MCF 10A (cell line): ENCODE results near the gene DNAH12. TPM values are rescaled to one million over a fixed set of nuclear protein-coding genes. Genes with fewer than 3 reads are reported as not detected.
"Not testable (repeated sequence)": the region's sequence is repeated elsewhere in the genome, so short reads cannot be mapped to it uniquely, and the experiment has no call there.

Source experiments
- BruUV-seq: library from RNA; stranded (reverse); fragments of 400-500 nt; replicated peaks from 2 replicates; lab custom pipeline; 2021; lab: Mats Ljungman, UMichigan
- CTCF ChIA-PET: fragments of 300-600 bp; sonication (Branson Sonifier 250); formaldehyde crosslinking; extraction: SDS; loops from one replicate; lab custom pipeline; 2021; ENCODE audit warnings: antibody characterized with exemption, inconsistent platforms; lab: Yijun Ruan, JAX
- POLR2A ChIA-PET: fragments of 300-600, 350-650 bp; sonication (Branson Sonifier 250); formaldehyde crosslinking; extraction: SDS; loops from one replicate; lab custom pipeline; 2020; ENCODE audit warnings: antibody characterized with exemption, inconsistent platforms; lab: Yijun Ruan, JAX
- DNase-seq: peaks from one replicate; pipeline ENCODE4 v3.0.0-alpha.2; 2018; ENCODE audit not compliant: unreplicated experiment
- H3K27ac Mint-ChIP-seq: one replicate; pipeline ENCODE4 v1.8.0; 2022; ENCODE audit warnings: mild to moderate bottlenecking, low read depth, mixed read lengths; ENCODE audit not compliant: unreplicated experiment
- H3K27me3 Mint-ChIP-seq: one replicate; pipeline ENCODE4 v1.8.0; 2022; ENCODE audit warnings: mixed read lengths; ENCODE audit not compliant: insufficient read depth, unreplicated experiment
- H3K36me3 Mint-ChIP-seq: one replicate; pipeline ENCODE4 v1.8.0; 2022; ENCODE audit warnings: mild to moderate bottlenecking, moderate library complexity, mixed read lengths; ENCODE audit not compliant: insufficient read depth, unreplicated experiment
- H3K4me1 Mint-ChIP-seq: one replicate; pipeline ENCODE4 v1.8.0; 2022; ENCODE audit warnings: mixed read lengths; ENCODE audit not compliant: insufficient read depth, unreplicated experiment
- H3K4me3 Mint-ChIP-seq: one replicate; pipeline ENCODE4 v1.8.0; 2022; ENCODE audit warnings: mild to moderate bottlenecking, moderate library complexity, mixed read lengths; ENCODE audit not compliant: unreplicated experiment
- H3K9me3 Mint-ChIP-seq: one replicate; pipeline ENCODE4 v1.8.0; 2022; ENCODE audit warnings: mixed read lengths; ENCODE audit not compliant: unreplicated experiment
- intact Hi-C: fragments of 100-400 bp; cut with micrococcal nuclease; formaldehyde crosslinking; loops from 2 replicates; pipeline ENCODE4 v1.14.1; 2022
- total RNA-seq: library from RNA; stranded (reverse); gene quantifications from 2 replicates; pipeline ENCODE4 v1.2.3, GENCODE V29; 2022
- TF ChIP-seq, protein P1 (sequence below): fragments of 200-600 bp; IDR thresholded peaks from one replicate; pipeline ENCODE4 v1.8.0; 2022; ENCODE audit warnings: antibody characterized with exemption, mild to moderate bottlenecking; ENCODE audit not compliant: unreplicated experiment

DNAH12 gene
- total RNA-seq, 1 experiment from 2014 or later = 0.58 TPM

DNA sequence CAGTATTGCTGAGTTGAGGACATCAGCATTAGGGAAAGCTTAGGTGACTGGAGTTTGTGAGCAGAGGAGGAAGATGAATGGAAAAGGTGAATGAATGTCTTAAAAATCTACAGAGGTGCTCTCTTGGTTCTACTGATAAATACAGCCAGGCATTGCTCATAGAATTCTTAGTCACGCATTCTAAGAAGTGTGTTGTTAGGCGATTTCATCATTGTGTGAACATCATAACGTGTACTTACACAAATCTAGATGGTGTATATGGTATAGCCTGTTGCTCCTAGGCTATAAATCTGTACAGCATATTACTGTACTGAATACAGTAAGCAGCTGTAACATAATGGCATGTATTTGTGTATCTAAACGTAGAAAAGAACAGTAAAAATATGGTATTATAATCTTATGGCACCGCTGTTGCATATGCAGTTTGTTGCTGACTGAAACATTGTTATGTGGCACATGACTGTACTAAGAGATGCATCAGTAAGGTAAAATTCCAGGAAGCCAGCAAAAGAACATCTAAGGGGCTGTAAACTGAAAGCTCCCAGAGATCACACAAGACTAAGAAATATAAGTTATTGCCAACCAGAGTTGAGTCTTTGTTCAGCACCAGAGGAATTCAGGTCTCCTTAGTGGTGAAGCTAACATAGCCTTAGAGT is 208.7 kb downstream of the DNAH12 start:
- CTCF ChIA-PET = interaction anchor here (0.5 kb wide), 1 partner anchor 865 kb away, joined by 3 read pairs; no protein-coding TSS in a partner anchor
- Mint-ChIP-seq H3K27ac (no peak overlapping the region), H3K4me1 (peaks cover 6% of the 10 kb centered on the region), H3K4me3 (no peak overlapping the region), H3K36me3 (no peaks in the 10 kb centered on the region), H3K9me3 (no peaks in the 10 kb centered on the region), H3K27me3 (peaks cover 29% of the 10 kb centered on the region)
- peak; percentile 4 for DNase-seq
- POLR2A ChIA-PET = no interaction called here
- TF ChIP-seq, protein P1, sequence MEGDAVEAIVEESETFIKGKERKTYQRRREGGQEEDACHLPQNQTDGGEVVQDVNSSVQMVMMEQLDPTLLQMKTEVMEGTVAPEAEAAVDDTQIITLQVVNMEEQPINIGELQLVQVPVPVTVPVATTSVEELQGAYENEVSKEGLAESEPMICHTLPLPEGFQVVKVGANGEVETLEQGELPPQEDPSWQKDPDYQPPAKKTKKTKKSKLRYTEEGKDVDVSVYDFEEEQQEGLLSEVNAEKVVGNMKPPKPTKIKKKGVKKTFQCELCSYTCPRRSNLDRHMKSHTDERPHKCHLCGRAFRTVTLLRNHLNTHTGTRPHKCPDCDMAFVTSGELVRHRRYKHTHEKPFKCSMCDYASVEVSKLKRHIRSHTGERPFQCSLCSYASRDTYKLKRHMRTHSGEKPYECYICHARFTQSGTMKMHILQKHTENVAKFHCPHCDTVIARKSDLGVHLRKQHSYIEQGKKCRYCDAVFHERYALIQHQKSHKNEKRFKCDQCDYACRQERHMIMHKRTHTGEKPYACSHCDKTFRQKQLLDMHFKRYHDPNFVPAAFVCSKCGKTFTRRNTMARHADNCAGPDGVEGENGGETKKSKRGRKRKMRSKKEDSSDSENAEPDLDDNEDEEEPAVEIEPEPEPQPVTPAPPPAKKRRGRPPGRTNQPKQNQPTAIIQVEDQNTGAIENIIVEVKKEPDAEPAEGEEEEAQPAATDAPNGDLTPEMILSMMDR = no peak
- TSS peak; percentile 12 for BruUV-seq
- intact Hi-C loops = no loop called here

DNA sequence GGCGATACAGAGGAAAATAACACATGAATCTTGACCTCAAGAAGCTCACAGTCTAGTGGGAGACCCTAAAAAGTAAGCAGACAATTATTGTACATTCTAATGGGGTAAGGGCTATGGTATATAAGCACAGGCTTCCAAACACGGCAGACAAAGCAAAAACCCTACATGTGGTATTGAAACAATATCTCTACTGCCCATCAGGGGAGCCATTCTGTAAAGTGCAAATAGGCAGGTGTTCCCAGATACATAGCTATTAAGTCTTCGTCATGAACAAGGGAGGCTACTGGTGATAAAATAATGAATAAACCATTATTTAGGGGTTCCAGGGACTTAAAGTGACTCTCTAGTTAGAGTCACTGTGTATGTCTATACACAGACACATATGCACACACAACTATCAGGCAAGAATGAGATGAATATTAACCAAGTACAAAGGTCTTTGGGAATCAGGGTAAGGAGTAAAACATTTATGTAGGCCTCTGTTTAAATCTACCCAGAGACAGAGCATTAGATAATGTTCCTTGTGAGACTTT is 213.0 kb downstream of the DNAH12 start:
- Mint-ChIP-seq H3K9me3 (no peaks in the 10 kb centered on the region), H3K27me3 (peaks cover 16% of the 10 kb centered on the region), H3K36me3 (no peaks in the 10 kb centered on the region), H3K4me1 (peaks cover 6% of the 10 kb centered on the region), H3K4me3 (no peak overlapping the region), H3K27ac (no peak overlapping the region)
- CTCF ChIA-PET = interaction anchor here (0.7 kb wide), 1 partner anchor 101 kb away, joined by 3 read pairs; no protein-coding TSS in a partner anchor
- no TSS peak for BruUV-seq
- TF ChIP-seq, protein P1 = no peak
- DNase-seq = no peak
- intact Hi-C loops = no loop called here
- POLR2A ChIA-PET = no interaction called here

DNA sequence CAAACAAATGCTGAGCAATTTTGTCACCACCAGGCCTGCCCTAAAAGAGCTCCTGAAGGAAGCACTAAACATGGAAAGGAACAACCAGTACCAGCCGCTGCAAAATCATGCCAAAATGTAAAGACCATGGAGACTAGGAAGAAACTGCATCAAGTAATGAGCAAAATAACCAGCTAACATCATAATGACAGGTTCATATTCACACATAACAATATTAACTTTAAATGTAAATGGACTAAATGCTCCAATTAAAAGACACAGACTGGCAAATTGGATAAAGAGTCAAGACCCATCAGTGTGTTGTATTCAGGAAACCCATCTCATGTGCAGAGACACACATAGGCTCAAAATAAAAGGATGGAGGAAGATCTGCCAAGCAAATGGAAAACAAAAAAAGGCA is 217.6 kb downstream of the DNAH12 start:
- POLR2A ChIA-PET, BruUV-seq, H3K4me1 Mint-ChIP-seq, DNase-seq, H3K9me3 Mint-ChIP-seq, H3K27ac Mint-ChIP-seq, H3K36me3 Mint-ChIP-seq, H3K4me3 Mint-ChIP-seq, intact Hi-C loops, CTCF ChIA-PET: not testable (repeated sequence)
- peaks cover 22% of the 10 kb centered on the region for H3K27me3 Mint-ChIP-seq

DNA sequence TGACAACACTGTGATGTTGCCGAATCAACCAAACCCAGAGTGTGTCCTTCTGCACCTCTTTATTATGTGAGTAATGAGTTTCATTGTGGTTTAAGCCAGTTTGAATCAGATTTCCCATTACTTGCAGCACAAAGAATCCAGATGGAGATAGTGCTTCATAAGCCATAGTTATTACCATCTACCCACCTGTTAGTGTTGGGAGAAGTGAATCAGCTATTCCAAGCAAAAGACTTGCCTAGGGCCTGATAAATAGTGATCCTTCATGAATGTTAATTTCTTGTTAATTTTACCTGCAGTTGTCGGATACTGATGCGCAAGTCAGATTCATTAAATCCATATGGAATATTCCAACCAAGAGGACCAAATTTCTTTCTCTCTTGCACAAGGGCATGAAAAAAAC is 229.9 kb downstream of the DNAH12 start:
- Mint-ChIP-seq H3K27ac (no peak overlapping the region), H3K27me3 (peaks cover 36% of the 10 kb centered on the region), H3K9me3 (peaks cover 8% of the 10 kb centered on the region), H3K36me3 (no peaks in the 10 kb centered on the region), H3K4me1 (no peaks in the 10 kb centered on the region), H3K4me3 (no peak overlapping the region)
- intact Hi-C loops = no loop called here
- no peak for DNase-seq
- TF ChIP-seq, protein P1 = no peak
- POLR2A ChIA-PET = interaction anchor here (0.6 kb wide), 1 partner anchor 73 kb away, joined by 3 read pairs; no protein-coding TSS in a partner anchor
- CTCF ChIA-PET = no interaction called here
- BruUV-seq = no TSS peak
